Ovary (tissue), 9 donors: ENCODE measurements around the gene CAMTA1. TPM values are rescaled to one million over a fixed set of nuclear protein-coding genes. Genes with fewer than 3 reads are reported as not detected.

Source experiments
- DNase-seq, 5 donors: peaks; one replicate each; pipeline ENCODE4 v3.0.0-alpha.2; 2019 to 2020
- H3K27ac ChIP-seq, 2 donors: fragments of 200-600 bp; one replicate each; pipeline versions ENCODE4 v1.5.1 to v1.8.0; 2019 to 2022
- H3K27me3 ChIP-seq: fragments of 200-600 bp; one replicate; pipeline ENCODE4 v1.8.0; 2022
- H3K36me3 ChIP-seq: fragments of 200-600 bp; sonication (generic); one replicate; pipeline ENCODE4 v1.5.1; 2019
- H3K4me1 ChIP-seq: one replicate; pipeline ENCODE4 v1.8.1; 2013; ENCODE audit warnings: mild to moderate bottlenecking, moderate library complexity; ENCODE audit not compliant: insufficient read depth
- H3K4me3 ChIP-seq: fragments of 200-600 bp; sonication (generic); one replicate; pipeline ENCODE4 v1.5.1; 2017
- H3K9me3 ChIP-seq, 2 donors: fragments of 200-600 bp in 1 of 2; sonication (generic) in 1 of 2; one replicate each; pipeline versions ENCODE4 v1.5.1 to v1.8.1; 2013 to 2019; ENCODE audit warnings: mild to moderate bottlenecking in 1 of 2, moderate library complexity in 1 of 2
- CTCF ChIP-seq, 3 donors: fragments of 450-650 bp in 2 of 3; fragments of 200-600 bp in 1 of 3; IDR thresholded peaks; one replicate each; pipeline versions ENCODE4 v1.5.1 to v1.8.0; 2016 to 2022; ENCODE audit warnings: antibody characterized with exemption in 3 of 3, mild to moderate bottlenecking in 1 of 3
- EP300 ChIP-seq: sonication (generic); formaldehyde crosslinking; IDR thresholded peaks from one replicate; pipeline ENCODE4 v1.6.1; 2017; ENCODE audit warnings: antibody characterized with exemption
- POLR2A ChIP-seq: fragments of 450-650 bp; IDR thresholded peaks from one replicate; pipeline ENCODE4 v1.6.1; 2017; ENCODE audit warnings: antibody characterized with exemption, mild to moderate bottlenecking, moderate library complexity
- WGBS, 3 donors: extraction: QIAGEN DNeasy Blood & Tissue Kit in 1 of 3; methylation state at CpG; one replicate each; pipeline versions ENCODE4 v1.1.5 to v1.1.7; 2013 to 2017; 5-methylcytosine and 5-hydroxymethylcytosine counted together
- intact Hi-C, 4 donors: fragments of 100-400 bp; cut with DNase I; formaldehyde crosslinking; loops; one replicate each; pipeline versions ENCODE4 v1.11.0 to v1.15.1; 2022 to 2023
- polyA plus RNA-seq, 2 donors: library from polyadenylated mRNA; stranded (reverse); fragments of 200-250 nt in 1 of 2; fragments of 350-450 nt in 1 of 2; fragmentation: Illumina TruSeq in 1 of 2; extraction: RNeasy Lipid Tissue Mini Kit (QIAGEN cat#74804) in 1 of 2; gene quantifications; one replicate each; pipeline ENCODE4 v1.2.3, GENCODE V29; 2013 to 2014
- total RNA-seq, 7 donors: library from RNA; depleted of rRNA in 2 of 7; stranded (reverse); fragments of >200 nt in 2 of 7; fragmentation: NEBNext Ultra II Directional in 3 of 7; extraction: Animal tissue kit (Norgen Biotek cat#: 25700) in 3 of 7; gene quantifications; one replicate each; pipeline versions ENCODE4 v1.1.0 to v1.2.4, GENCODE V29; 2016 to 2023
- donor health status: DM: no; HTN: no; CAD: no; lungs with moderate emphysema.
- donor health status: DM: no; HTN: no; CAD: no.
- donor health status: Bipolar disorder and iron deficiency.
- donor health status: DM: yes; HTN: yes; CAD: no.
- donor health status: DM: no; HTN: no; CAD: no.
- donor health status: DM: yes; HTN: yes; CAD: no.

CAMTA1 gene
- total and polyA plus RNA-seq, 9 donors = 51.1 to 150 (median 67.4) TPM

DNA sequence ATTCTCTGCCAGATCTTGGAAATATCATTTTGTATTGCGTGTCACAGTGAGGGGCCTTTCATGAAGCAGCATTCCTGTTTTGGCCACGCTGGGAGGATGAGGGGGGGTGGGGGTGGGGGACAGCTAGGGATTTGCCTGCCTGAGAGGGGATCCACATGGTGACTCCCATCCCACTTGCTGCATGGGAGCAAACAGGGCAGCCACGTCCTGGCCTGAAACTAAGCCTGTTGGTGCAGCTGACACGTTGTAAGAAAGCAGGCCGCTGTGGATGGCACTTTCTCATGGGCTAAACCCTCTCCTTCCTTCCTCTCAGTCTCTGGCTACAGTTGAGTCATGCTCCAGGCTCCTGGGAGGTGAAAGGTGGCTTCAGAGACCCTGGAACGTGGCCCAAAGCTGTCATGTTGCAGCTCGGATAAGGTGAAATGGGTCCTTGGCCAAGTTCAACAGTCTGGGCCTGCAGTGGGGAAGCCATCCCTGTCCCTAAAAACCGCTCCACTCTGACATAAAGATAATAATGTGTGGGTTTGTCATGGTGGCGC is 639.2 kb downstream of the CAMTA1 start:
- no peaks in the 10 kb centered on the region for H3K9me3 ChIP-seq
- no peak for DNase-seq
- no peaks in the 10 kb centered on the region for H3K36me3 ChIP-seq
- H3K4me1 ChIP-seq = no peaks in the 10 kb centered on the region
- 76 to 87% (median 78%) methylated on average over 9 of the region's 9 CpGs for WGBS, 3 donors
- no peaks in the 10 kb centered on the region for H3K27me3 ChIP-seq
- intact Hi-C loops = no loop called here
- H3K4me3 ChIP-seq = no peak overlapping the region
- H3K27ac ChIP-seq = no peak overlapping the region
- TF ChIP-seq POLR2A (no peak), CTCF (IDR thresholded peaks at IDR 0.05) (no peak), EP300 (no peak)

GRCh38 chr1:7425229-7425628 is 640.0 kb downstream of the CAMTA1 start:
- Histone ChIP-seq H3K9me3 (no peaks in the 10 kb centered on the region), H3K27me3 (no peaks in the 10 kb centered on the region), H3K27ac (no peak overlapping the region), H3K4me3 (no peak overlapping the region), H3K36me3 (no peaks in the 10 kb centered on the region), H3K4me1 (no peaks in the 10 kb centered on the region)
- DNase-seq = peak in 1 of 5 donors; percentile 6
- intact Hi-C loops = no loop called here
- TF ChIP-seq CTCF (IDR thresholded peaks at IDR 0.05) (no peak), EP300 (no peak), POLR2A (no peak)
- 93 to 98% (median 96%) methylated on average over 6 of the region's 6 CpGs for WGBS, 3 donors

DNA sequence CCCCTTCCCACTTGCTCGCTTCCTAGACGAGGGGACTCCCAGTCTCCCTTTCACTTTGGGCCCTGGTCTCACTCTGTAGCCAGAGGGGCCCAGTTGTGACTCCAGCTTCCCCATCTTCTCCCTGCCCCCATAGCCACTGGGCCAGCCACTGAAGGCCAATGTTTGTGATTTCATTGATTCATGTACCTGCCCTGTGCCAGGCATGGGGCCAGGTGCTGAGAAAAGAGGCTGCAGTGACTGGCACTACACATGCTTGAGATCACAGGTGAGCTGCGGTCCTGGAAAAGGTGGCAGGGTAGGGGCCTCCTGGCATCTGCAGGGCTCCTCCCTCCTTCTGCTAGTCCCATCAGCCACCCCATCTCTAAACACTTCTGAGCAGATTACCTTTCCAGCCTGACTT is 640.5 kb downstream of the CAMTA1 start:
- intact Hi-C loops = no loop called here
- no peak overlapping the region for H3K4me3 ChIP-seq
- H3K36me3 ChIP-seq = no peaks in the 10 kb centered on the region
- TF ChIP-seq POLR2A = no peak
- TF ChIP-seq CTCF (IDR thresholded peaks at IDR 0.05) = no peak
- TF ChIP-seq EP300 = no peak
- 96 to 100% (median 96%) methylated on average over 3 of the region's 3 CpGs for WGBS, 3 donors
- no peaks in the 10 kb centered on the region for H3K27me3 ChIP-seq
- no peaks in the 10 kb centered on the region for H3K9me3 ChIP-seq
- no peak for DNase-seq
- no peaks in the 10 kb centered on the region for H3K4me1 ChIP-seq
- H3K27ac ChIP-seq = no peak overlapping the region

DNA sequence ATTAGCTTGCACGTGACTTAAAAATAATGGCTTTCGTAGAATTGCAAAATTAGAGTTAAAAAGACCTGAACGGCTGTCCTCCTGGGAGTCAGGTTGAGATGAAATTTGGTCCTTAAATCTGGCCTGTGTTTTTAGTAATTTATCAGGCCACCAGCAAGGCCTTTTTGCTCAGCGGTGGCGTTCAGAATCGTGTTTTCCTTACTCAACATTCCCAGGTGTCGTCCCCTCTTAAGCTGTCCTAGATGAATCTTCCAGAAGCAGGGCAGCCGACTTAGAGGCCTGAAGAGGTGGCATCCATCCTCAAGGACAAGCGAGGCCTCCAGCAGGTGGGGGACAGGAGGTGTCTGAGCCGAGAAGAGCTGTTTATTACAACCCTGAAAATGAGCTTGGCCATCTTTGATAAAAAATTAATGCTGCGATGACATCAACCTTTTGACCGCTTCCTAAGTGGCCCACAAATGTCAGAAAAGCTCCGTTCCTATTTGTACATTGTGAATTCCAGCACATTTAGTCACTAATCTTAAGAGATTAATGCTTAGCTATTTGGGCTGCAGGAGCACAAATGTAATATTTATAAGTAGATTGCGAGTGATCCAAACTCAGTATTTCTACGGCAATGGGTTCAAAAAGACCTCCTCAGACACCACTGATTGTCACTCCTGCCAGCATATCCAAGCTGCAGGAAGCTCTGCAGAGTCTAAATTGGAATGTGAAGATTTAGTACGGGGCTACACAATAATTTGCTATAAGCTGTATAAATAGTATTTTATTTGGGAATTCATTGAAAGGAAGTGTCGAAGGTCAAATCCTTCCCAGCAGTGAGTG is 641.7 kb downstream of the CAMTA1 start:
- no peaks in the 10 kb centered on the region for H3K36me3 ChIP-seq
- DNase-seq = no peak
- 65 to 73% (median 68%) methylated on average over 17 of the region's 17 CpGs for WGBS, 3 donors
- intact Hi-C loops = no loop called here
- H3K4me1 ChIP-seq = no peaks in the 10 kb centered on the region
- no peak overlapping the region for H3K27ac ChIP-seq
- no peaks in the 10 kb centered on the region for H3K27me3 ChIP-seq
- TF ChIP-seq CTCF (IDR thresholded peaks at IDR 0.05) (no peak), EP300 (no peak), POLR2A (no peak)
- no peak overlapping the region for H3K4me3 ChIP-seq
- no peaks in the 10 kb centered on the region for H3K9me3 ChIP-seq
